CD14-positive monocyte (primary cell): Measurements from ENCODE around the gene MITF. TPM values are rescaled to one million over a fixed set of nuclear protein-coding genes. Genes with fewer than 3 reads are reported as not detected.

Experiments used
- DNase-seq, 3 donors: peaks; one replicate each; pipeline ENCODE4 v3.0.0-alpha.2; 2011 to 2022
- H2AFZ ChIP-seq: 2 replicates; pipeline ENCODE4 v1.6.0; 2012; ENCODE audit warnings: mild to moderate bottlenecking, low read depth, low read length, inconsistent platforms; ENCODE audit not compliant: insufficient read depth, poor library complexity, severe bottlenecking
- H3K27ac ChIP-seq, 2 donors: 1 replicate in 1 of 2; 2 replicates in 1 of 2; pipeline ENCODE4 v1.5.1; 2012 to 2013; ENCODE audit warnings: low read length in 2 of 2, control low read depth in 1 of 2, inconsistent platforms in 1 of 2, low read depth in 1 of 2, mild to moderate bottlenecking in 1 of 2
- H3K27me3 ChIP-seq, 2 donors: one replicate each; pipeline versions ENCODE4 v1.6.0 to v1.6.1; 2011 to 2013; ENCODE audit warnings: low read length in 2 of 2; ENCODE audit not compliant: control insufficient read depth in 2 of 2, insufficient read depth in 2 of 2
- H3K36me3 ChIP-seq, 2 donors: replicated peaks in 1 of 2; 1 replicate in 1 of 2; 2 replicates in 1 of 2; pipeline versions ENCODE4 v1.5.1 to v1.6.1; 2012 to 2013; ENCODE audit warnings: low read length in 2 of 2, control low read depth in 1 of 2, inconsistent platforms in 1 of 2, mild to moderate bottlenecking in 1 of 2; ENCODE audit not compliant: insufficient read depth in 2 of 2, control insufficient read depth in 1 of 2
- H3K4me1 ChIP-seq, 2 donors: 1 replicate in 1 of 2; 2 replicates in 1 of 2; pipeline versions ENCODE4 v1.5.1 to v1.6.1; 2012 to 2013; ENCODE audit warnings: low read length in 2 of 2, control low read depth in 1 of 2, inconsistent platforms in 1 of 2, mild to moderate bottlenecking in 1 of 2, moderate library complexity in 1 of 2; ENCODE audit not compliant: insufficient read depth in 2 of 2, control insufficient read depth in 1 of 2
- H3K4me2 ChIP-seq: replicated peaks from 2 replicates; pipeline ENCODE3; 2012; ENCODE audit warnings: low read length, moderate library complexity, mild to moderate bottlenecking; ENCODE audit not compliant: poor library complexity, severe bottlenecking; ENCODE audit errors: extremely low read depth
- H3K4me3 ChIP-seq, 3 experiments: fragments of 200-600 bp in 1 of 3; sonication (generic) in 1 of 3; replicated peaks in 1 of 3; 1 replicate in 2 of 3; 2 replicates in 1 of 3; pipeline ENCODE4 v1.5.1; 2011 to 2013; ENCODE audit warnings: low read length in 3 of 3, mild to moderate bottlenecking in 3 of 3, control low read depth in 2 of 3, low read depth in 2 of 3, inconsistent platforms in 1 of 3, moderate library complexity in 1 of 3
- H3K79me2 ChIP-seq: 2 replicates; pipeline ENCODE4 v1.6.0; 2012; ENCODE audit warnings: mild to moderate bottlenecking, control low read depth, inconsistent platforms, low read length, moderate library complexity; ENCODE audit not compliant: insufficient read depth
- H3K9ac ChIP-seq: 2 replicates; pipeline ENCODE4 v1.6.0; 2017; ENCODE audit warnings: low read length, mild to moderate bottlenecking; ENCODE audit not compliant: insufficient read depth, poor library complexity, severe bottlenecking
- H3K9me3 ChIP-seq, 2 donors: replicated peaks in 1 of 2; 1 replicate in 1 of 2; 2 replicates in 1 of 2; pipeline versions ENCODE4 v1.5.1 to v1.6.1; 2012 to 2013; ENCODE audit warnings: low read length in 2 of 2, control low read depth in 1 of 2; ENCODE audit not compliant: control insufficient read depth in 1 of 2, insufficient read depth in 1 of 2
- H4K20me1 ChIP-seq: 2 replicates; pipeline ENCODE4 v1.6.0; 2012; ENCODE audit warnings: mild to moderate bottlenecking, low read length, control low read depth, moderate library complexity; ENCODE audit not compliant: insufficient read depth
- H3K27ac Mint-ChIP-seq, 7 donors: one replicate each; pipeline ENCODE4 v1.8.0; 2020; ENCODE audit warnings: mild to moderate bottlenecking in 7 of 7, mixed read lengths in 7 of 7, moderate library complexity in 6 of 7, inconsistent platforms in 2 of 7
- H3K27me3 Mint-ChIP-seq, 3 donors: one replicate each; pipeline ENCODE4 v1.8.0; 2021 to 2022; ENCODE audit warnings: low read depth in 3 of 3, mild to moderate bottlenecking in 3 of 3, mixed read lengths in 3 of 3, moderate library complexity in 3 of 3, inconsistent platforms in 1 of 3
- H3K36me3 Mint-ChIP-seq, 2 donors: one replicate each; pipeline ENCODE4 v1.8.0; 2020; ENCODE audit warnings: mixed read lengths in 2 of 2, inconsistent platforms in 1 of 2, mild to moderate bottlenecking in 1 of 2
- H3K4me1 Mint-ChIP-seq: one replicate; pipeline ENCODE4 v1.8.0; 2020; ENCODE audit warnings: mild to moderate bottlenecking, mixed read lengths
- H3K4me3 Mint-ChIP-seq, 2 donors: one replicate each; pipeline ENCODE4 v1.8.0; 2020; ENCODE audit warnings: mild to moderate bottlenecking in 2 of 2, mixed read lengths in 2 of 2, moderate library complexity in 1 of 2
- H3K9me3 Mint-ChIP-seq, 7 donors: one replicate each; pipeline ENCODE4 v1.8.0; 2020 to 2022; ENCODE audit warnings: mixed read lengths in 7 of 7, mild to moderate bottlenecking in 6 of 7, moderate library complexity in 6 of 7, inconsistent platforms in 2 of 7
- WGBS: methylation state at CpG from one replicate; pipeline ENCODE4 v1.1.5; 2013; ENCODE audit warnings: missing lambda C conversion rate; ENCODE audit not compliant: insufficient coverage; 5-methylcytosine and 5-hydroxymethylcytosine counted together
- intact Hi-C, 2 donors: fragments of 100-400 bp; cut with micrococcal nuclease; formaldehyde crosslinking; loops; one replicate each; pipeline versions ENCODE4 v1.15.0 to v1.15.1; 2023
- polyA plus RNA-seq, 3 donors: library from polyadenylated mRNA; depleted of rRNA in 1 of 3; unstranded in 2 of 3; stranded (reverse) in 1 of 3; fragments of 300-500 nt in 2 of 3; fragments of >200 nt in 1 of 3; fragmentation: Illumina TruSeq in 2 of 3; gene quantifications; 1 replicate in 2 of 3; 2 replicates in 1 of 3; pipeline ENCODE4 v1.2.3, GENCODE V29; 2012 to 2021
- TF ChIP-seq, protein P1 (sequence below): fragments of 200-600 bp; IDR thresholded peaks from one replicate; pipeline ENCODE4 v1.8.0; 2022; ENCODE audit warnings: antibody characterized with exemption, mild to moderate bottlenecking

MITF gene
- polyA plus RNA-seq, 3 donors, result 7.0 to 15.1 (median 12.1) TPM

DNA sequence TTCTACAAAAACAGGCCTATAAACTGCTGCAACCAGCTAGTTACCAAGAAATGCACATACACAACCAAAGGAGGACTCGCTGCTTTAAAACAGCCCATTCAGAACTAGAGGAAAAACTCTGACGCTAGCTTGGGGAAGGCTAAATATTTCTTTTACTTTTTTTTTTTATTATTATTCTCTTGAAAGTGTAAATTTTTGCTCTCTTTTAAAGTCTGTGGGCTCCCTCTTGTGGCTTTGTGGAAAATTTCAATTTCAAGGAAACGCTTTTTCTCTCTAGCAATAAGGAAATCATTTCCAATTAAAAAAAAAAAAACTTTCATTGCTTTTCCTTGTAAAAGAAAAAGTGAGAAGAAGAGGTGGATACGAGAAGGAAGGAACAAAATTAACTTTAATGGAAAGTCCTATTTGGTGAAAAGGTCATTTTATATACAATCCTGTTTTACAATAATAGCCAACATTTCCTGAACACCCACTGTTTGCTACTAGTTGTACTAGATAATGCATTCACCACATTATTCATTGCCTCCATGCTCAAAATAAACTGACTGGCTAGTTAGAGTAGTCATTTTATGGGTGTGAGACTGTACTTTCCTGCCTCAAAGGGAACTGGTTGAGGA is 209.1 kb downstream of the MITF start:
- Mint-ChIP-seq H3K4me3 (no peak overlapping the region), H3K9me3 (no peaks in the 10 kb centered on the region), H3K27me3 (peaks cover 0 to 2% (median 0%) of the 10 kb centered on the region in 3 donors), H3K4me1 (no peaks in the 10 kb centered on the region), H3K36me3 (peaks cover 28 to 39% of the 10 kb centered on the region in 2 donors), H3K27ac (no peak overlapping the region)
- TF ChIP-seq, protein P1, sequence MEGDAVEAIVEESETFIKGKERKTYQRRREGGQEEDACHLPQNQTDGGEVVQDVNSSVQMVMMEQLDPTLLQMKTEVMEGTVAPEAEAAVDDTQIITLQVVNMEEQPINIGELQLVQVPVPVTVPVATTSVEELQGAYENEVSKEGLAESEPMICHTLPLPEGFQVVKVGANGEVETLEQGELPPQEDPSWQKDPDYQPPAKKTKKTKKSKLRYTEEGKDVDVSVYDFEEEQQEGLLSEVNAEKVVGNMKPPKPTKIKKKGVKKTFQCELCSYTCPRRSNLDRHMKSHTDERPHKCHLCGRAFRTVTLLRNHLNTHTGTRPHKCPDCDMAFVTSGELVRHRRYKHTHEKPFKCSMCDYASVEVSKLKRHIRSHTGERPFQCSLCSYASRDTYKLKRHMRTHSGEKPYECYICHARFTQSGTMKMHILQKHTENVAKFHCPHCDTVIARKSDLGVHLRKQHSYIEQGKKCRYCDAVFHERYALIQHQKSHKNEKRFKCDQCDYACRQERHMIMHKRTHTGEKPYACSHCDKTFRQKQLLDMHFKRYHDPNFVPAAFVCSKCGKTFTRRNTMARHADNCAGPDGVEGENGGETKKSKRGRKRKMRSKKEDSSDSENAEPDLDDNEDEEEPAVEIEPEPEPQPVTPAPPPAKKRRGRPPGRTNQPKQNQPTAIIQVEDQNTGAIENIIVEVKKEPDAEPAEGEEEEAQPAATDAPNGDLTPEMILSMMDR, result peak; percentile 84
- H3K9ac ChIP-seq, result no peak overlapping the region
- H3K4me3 ChIP-seq, result no peak overlapping the region
- no peak overlapping the region for H2AFZ ChIP-seq
- peaks cover 15 to 28% of the 10 kb centered on the region in 2 donors for H3K36me3 ChIP-seq
- intact Hi-C loops, result loop anchor here in 1 of 2 donors (10.0 kb wide), 1 partner anchor 254 kb away; no protein-coding TSS in a partner anchor
- H3K27me3 ChIP-seq, result no peaks in the 10 kb centered on the region
- H3K27ac ChIP-seq, result no peak overlapping the region
- no peaks in the 10 kb centered on the region for H3K79me2 ChIP-seq
- H3K4me2 ChIP-seq, result no peak overlapping the region
- no peaks in the 10 kb centered on the region for H3K9me3 ChIP-seq
- H4K20me1 ChIP-seq, result no peaks in the 10 kb centered on the region
- WGBS, result no CpG with 5 or more reads among the region's 4 CpGs
- no peaks in the 10 kb centered on the region for H3K4me1 ChIP-seq
- DNase-seq, result peak in 1 of 3 donors; percentile 1

DNA sequence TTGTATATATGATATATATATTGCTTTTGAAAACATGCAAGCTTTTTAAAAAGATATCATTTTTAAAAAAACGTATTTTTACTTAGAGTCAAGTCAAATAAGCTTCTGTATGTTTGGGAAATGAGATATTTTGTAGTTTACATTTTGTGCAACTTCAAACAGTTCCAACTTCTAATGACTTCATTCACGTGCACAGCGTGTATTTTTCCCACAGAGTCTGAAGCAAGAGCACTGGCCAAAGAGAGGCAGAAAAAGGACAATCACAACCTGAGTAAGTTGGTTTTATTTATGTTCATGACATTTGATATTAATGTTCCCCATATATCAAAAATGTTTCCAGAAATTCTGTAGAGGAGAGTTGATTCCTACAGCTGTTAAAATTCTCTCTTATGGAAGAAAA is 212.4 kb downstream of the MITF start:
- TF ChIP-seq, protein P1, result no peak
- Histone ChIP-seq H2AFZ (no peak overlapping the region), H3K27me3 (no peaks in the 10 kb centered on the region), H3K4me1 (no peaks in the 10 kb centered on the region), H3K9ac (no peak overlapping the region), H3K9me3 (no peaks in the 10 kb centered on the region), H4K20me1 (no peaks in the 10 kb centered on the region), H3K27ac (no peak overlapping the region), H3K4me3 (no peak overlapping the region), H3K36me3 (peaks cover 15 to 32% of the 10 kb centered on the region in 2 donors), H3K4me2 (no peak overlapping the region), H3K79me2 (no peaks in the 10 kb centered on the region)
- WGBS, result no CpG with 5 or more reads among the region's 3 CpGs
- Mint-ChIP-seq H3K9me3 (no peaks in the 10 kb centered on the region), H3K4me3 (no peak overlapping the region), H3K4me1 (no peaks in the 10 kb centered on the region), H3K27me3 (no peaks in the 10 kb centered on the region), H3K36me3 (peaks cover 25 to 32% of the 10 kb centered on the region in 2 donors), H3K27ac (no peak overlapping the region)
- intact Hi-C loops, result no loop called here
- DNase-seq, result no peak
